Right atrium auricular region (tissue), 2 donors: ENCODE measurements around the gene RANGAP1. TPM values are rescaled to one million over a fixed set of nuclear protein-coding genes. Genes with fewer than 3 reads are reported as not detected.

Experiments used
- DNase-seq: peaks from one replicate; pipeline ENCODE4 v3.0.0-alpha.2; 2019; ENCODE audit warnings: low spot score
- H3K27ac ChIP-seq, 2 donors: fragments of 200-600 bp; sonication (generic); 1 replicate in 1 of 2; 2 replicates in 1 of 2; pipeline ENCODE4 v1.5.1; 2016 to 2019
- H3K27me3 ChIP-seq, 2 donors: fragments of 200-600 bp; sonication (generic); one replicate each; pipeline versions ENCODE4 v1.5.1 to v1.6.0; 2017 to 2019
- H3K36me3 ChIP-seq: fragments of 200-600 bp; sonication (generic); one replicate; pipeline ENCODE4 v1.5.1; 2016
- H3K4me1 ChIP-seq, 2 donors: fragments of 200-600 bp; sonication (generic); one replicate each; pipeline versions ENCODE4 v1.5.1 to v1.6.0; 2017 to 2019
- H3K4me3 ChIP-seq, 2 donors: fragments of 200-600 bp; sonication (generic); 1 replicate in 1 of 2; 2 replicates in 1 of 2; pipeline ENCODE4 v1.5.1; 2017 to 2019; ENCODE audit warnings: mild to moderate bottlenecking in 1 of 2, moderate library complexity in 1 of 2
- H3K9me3 ChIP-seq, 2 donors: fragments of 200-600 bp; sonication (generic); one replicate each; pipeline ENCODE4 v1.5.1; 2019
- total RNA-seq, 2 donors: library from RNA; depleted of rRNA; stranded (reverse); fragments of >200 nt; gene quantifications; one replicate each; pipeline ENCODE4 v1.1.0, GENCODE V29; 2016
- TF ChIP-seq, protein P1 (sequence below), 2 donors: fragments of 200-600 bp; sonication (generic); IDR thresholded peaks; one replicate each; pipeline ENCODE4 v1.5.1; 2019; ENCODE audit warnings: antibody characterized with exemption in 2 of 2

The RANGAP1 gene
- total RNA-seq, 2 donors from 2014 or later, result 22.3 to 33.3 TPM

DNA sequence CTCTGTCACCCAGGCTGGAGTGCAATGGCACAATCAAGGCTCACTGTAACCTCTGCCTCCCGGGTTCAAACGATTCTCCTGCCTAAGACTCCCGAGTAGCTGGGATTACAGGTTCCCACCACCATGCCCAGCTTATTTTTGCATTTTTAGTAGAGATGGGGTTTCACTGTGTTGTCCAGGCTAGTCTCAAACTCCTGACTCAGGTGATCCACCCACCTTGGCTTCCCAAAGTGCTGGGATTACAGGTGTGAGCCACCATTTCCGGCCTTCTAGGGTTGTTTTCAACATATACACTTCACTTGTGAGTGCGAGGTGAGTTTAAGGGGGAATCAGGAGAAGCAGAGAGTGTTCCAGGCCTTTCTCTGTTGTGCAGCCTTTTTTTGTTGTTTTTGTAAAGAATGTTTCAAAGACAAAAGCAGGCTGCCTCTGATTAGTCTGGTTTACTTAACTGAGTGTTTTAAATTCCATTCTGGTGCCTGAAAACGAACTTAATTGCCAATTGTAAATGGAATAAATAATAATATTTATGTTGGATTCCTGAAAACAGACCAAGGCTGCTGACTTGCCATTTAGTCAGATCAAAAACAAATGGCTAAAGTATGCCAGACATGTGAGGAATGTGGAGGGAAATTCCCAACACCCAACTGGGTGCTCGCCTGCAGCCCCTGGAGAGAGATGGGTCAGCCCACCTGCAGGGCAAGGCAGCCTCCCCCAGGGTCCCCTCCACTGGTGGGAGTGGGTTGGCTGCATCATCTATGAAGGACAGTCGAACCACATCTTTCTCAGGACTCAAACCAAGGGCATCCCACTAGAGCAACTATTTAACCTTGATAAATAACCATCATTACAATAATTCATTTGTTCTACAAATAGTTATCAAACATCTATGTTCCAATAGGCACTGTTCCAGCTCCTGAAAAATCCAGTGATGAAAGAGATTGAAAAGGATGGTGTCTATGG is 4.6 kb upstream of the RANGAP1 start:
- TF ChIP-seq, protein P1, sequence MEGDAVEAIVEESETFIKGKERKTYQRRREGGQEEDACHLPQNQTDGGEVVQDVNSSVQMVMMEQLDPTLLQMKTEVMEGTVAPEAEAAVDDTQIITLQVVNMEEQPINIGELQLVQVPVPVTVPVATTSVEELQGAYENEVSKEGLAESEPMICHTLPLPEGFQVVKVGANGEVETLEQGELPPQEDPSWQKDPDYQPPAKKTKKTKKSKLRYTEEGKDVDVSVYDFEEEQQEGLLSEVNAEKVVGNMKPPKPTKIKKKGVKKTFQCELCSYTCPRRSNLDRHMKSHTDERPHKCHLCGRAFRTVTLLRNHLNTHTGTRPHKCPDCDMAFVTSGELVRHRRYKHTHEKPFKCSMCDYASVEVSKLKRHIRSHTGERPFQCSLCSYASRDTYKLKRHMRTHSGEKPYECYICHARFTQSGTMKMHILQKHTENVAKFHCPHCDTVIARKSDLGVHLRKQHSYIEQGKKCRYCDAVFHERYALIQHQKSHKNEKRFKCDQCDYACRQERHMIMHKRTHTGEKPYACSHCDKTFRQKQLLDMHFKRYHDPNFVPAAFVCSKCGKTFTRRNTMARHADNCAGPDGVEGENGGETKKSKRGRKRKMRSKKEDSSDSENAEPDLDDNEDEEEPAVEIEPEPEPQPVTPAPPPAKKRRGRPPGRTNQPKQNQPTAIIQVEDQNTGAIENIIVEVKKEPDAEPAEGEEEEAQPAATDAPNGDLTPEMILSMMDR (IDR thresholded peaks at IDR 0.05), result no peak
- H3K27me3 ChIP-seq, result no peaks in the 10 kb centered on the region
- DNase-seq, result no peak
- peaks cover 0 to 5% of the 10 kb centered on the region in 2 donors for H3K4me1 ChIP-seq
- no peak overlapping the region for H3K27ac ChIP-seq
- H3K4me3 ChIP-seq, result no peak overlapping the region
- no peaks in the 10 kb centered on the region for H3K9me3 ChIP-seq
- no peaks in the 10 kb centered on the region for H3K36me3 ChIP-seq

DNA sequence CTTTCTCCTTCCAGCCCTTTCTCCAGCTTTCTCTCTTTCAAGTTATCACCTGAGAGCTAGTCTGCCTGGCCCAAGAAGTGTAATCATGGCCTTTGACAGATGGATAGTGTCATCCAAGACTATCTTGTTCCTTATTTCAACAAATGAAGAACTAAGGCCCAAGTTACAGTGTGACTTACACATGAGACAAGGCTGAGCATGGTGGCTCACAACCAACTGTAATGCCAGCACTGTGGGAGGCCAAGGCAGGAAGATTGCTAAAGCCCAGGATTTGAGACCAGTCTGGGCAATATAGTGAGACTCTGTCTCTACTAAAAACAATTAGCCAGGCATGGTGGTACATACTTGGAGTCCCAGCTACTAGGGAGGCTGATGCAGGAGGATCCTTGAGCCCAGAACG is 3.7 kb upstream of the RANGAP1 start:
- H3K27me3 ChIP-seq, result no peaks in the 10 kb centered on the region
- no peak overlapping the region for H3K4me3 ChIP-seq
- DNase-seq, result no peak
- TF ChIP-seq, protein P1 (IDR thresholded peaks at IDR 0.05), result no peak
- H3K27ac ChIP-seq, result no peak overlapping the region
- H3K36me3 ChIP-seq, result peaks cover 3% of the 10 kb centered on the region
- H3K9me3 ChIP-seq, result no peaks in the 10 kb centered on the region
- H3K4me1 ChIP-seq, result peaks cover 0 to 13% of the 10 kb centered on the region in 2 donors

DNA sequence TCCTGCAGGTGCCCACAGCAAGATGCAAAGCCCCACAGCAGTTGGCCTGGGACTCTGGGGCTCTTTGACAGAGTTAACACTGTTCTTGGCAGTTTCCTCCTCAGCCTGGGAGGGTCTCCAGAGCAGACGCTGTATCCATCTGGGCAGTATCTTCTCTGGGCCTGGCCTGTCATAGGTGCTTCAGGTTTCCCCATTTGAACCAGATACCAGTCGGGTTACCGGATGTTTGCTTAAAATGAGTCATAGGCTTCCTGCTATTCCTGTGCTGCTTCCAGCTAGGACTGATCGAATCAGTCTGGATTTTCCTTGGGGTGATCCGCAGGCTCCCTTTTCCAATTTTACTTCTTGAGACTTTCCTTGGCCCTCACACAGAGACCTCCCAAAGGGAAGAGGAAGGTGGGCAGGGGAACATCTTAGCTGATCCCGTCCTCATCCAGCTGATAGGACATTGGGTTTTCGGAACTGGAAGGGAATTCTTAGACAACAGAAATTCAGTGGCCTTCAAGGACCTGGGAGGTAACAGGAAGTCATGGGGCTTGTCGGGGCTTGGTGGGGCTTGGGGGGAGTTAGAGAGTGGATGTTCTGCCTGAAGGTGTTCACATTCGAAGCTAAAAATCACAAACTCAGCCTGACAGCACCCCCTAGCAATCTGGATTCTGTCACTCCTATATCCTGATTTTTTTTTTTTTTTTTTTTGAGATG is 2.4 kb upstream of the RANGAP1 start:
- no peak for DNase-seq

DNA sequence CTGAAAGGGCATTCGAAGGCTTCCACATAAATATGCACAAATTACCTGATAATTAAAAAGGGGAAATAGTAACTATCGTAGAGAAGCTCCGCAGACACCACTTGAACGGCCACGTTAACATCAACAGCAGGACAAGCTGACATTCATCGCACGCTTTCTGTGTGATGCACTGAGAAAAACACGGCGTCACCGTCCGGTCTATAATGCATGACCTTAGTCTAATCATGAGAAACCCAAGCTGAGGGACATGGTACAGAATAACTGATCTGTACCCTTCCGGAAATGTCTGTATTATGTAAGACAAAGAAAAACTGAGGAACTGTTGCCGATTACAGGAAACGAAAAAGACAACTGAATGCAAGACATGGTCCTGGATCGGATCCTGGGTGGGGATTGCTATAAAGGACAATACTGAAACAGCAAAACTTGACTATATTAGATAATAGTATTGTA is 678 bp upstream of the RANGAP1 start:
- no peaks in the 10 kb centered on the region for H3K27me3 ChIP-seq
- peaks cover 17% of the 10 kb centered on the region for H3K36me3 ChIP-seq
- H3K9me3 ChIP-seq, result no peaks in the 10 kb centered on the region
- H3K4me3 ChIP-seq, result peak overlapping the region; percentile 55 to 86
- peaks cover 0 to 14% of the 10 kb centered on the region in 2 donors for H3K4me1 ChIP-seq
- DNase-seq, result no peak
- H3K27ac ChIP-seq, result peak overlapping the region; percentile 86 to 87
- TF ChIP-seq, protein P1 (IDR thresholded peaks at IDR 0.05), result no peak

More for the DNA sequence above, 2.4 kb upstream of the RANGAP1 start:
- H3K27ac ChIP-seq, result peak overlapping the region; percentile 47 to 62
- H3K4me3 ChIP-seq, result no peak overlapping the region
- H3K4me1 ChIP-seq, result peaks cover 0 to 14% of the 10 kb centered on the region in 2 donors
- H3K9me3 ChIP-seq, result no peaks in the 10 kb centered on the region
- TF ChIP-seq, protein P1 (IDR thresholded peaks at IDR 0.05), result no peak
- H3K27me3 ChIP-seq, result no peaks in the 10 kb centered on the region
- H3K36me3 ChIP-seq, result peaks cover 15% of the 10 kb centered on the region

DNA sequence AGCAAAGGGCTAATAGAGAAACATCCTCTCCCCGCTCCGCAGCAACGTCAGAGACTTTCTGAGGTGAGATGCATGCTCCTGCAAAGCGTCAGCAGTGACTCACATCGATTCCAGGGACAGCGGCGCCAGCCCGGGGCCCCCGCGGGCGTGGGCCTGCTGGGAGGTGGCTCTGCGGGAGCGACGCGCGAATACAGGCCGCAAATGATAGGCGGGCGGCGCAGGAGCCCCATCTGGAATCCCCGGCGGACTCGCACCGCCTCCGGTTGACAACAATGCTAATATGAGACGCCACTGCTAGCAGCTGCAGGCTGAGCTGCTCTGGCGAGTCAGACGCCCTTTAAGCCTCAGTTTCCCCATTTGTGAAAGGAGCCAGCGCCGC is 557 bp downstream of the RANGAP1 start:
- Histone ChIP-seq H3K9me3 (no peaks in the 10 kb centered on the region), H3K27me3 (no peaks in the 10 kb centered on the region), H3K27ac (peak overlapping the region; percentile 86 to 87), H3K36me3 (peaks cover 18% of the 10 kb centered on the region), H3K4me1 (peaks cover 0 to 14% of the 10 kb centered on the region in 2 donors), H3K4me3 (peak overlapping the region; percentile 68 to 86)
- TF ChIP-seq, protein P1 (IDR thresholded peaks at IDR 0.05), result no peak
- peak; percentile 72 for DNase-seq
